GM12878 (cell line): Measurements from ENCODE around the gene TMEM52B. TPM values are rescaled to one million over a fixed set of nuclear protein-coding genes. Genes with fewer than 3 reads are reported as not detected.

Experiments used
- ATAC-seq: fragments of 200-7000 bp; cut with Tn5 transposase; 3 replicates; pipeline ENCODE4 v1.9.1; 2020; ENCODE audit warnings: mild to moderate bottlenecking, moderate library complexity
- BruUV-seq: library from RNA; stranded (reverse); fragments of 400-500 nt; replicated peaks from 2 replicates; lab custom pipeline; 2021; lab: Mats Ljungman, UMichigan
- CTCF ChIA-PET: fragments of 300-600 bp; sonication (Branson Sonifier 250); formaldehyde crosslinking; extraction: SDS; loops from one replicate; lab custom pipeline; 2021; ENCODE audit warnings: inconsistent platforms; lab: Yijun Ruan, JAX
- POLR2A ChIA-PET: fragments of 350-600 bp; formaldehyde crosslinking; extraction: SDS; loops from one replicate; lab custom pipeline; 2021; ENCODE audit warnings: inconsistent platforms; lab: Charles Lee
- RAD21 ChIA-PET: fragments of 300-600 bp; sonication (Branson Sonifier 250); formaldehyde crosslinking; loops from one replicate; lab custom pipeline; 2023; ENCODE audit warnings: antibody characterized with exemption; ENCODE audit not compliant: unreplicated experiment; lab: Charles Lee
- SMC1A ChIA-PET: fragments of 300-600 bp; sonication (Branson Sonifier 250); formaldehyde crosslinking; loops from one replicate; lab custom pipeline; 2023; ENCODE audit not compliant: unreplicated experiment, uncharacterized antibody; lab: Charles Lee
- DNase-seq: peaks from one replicate; pipeline ENCODE4 v3.0.0-alpha.2; 2011; ENCODE audit warnings: low read depth, low spot score
- FAIRE-seq: peaks from 3 replicates; lab custom pipeline; 2011; peaks lifted over from hg19 to GRCh38; lab: Jason Lieb, UNC
- H2AFZ ChIP-seq: 2 replicates; pipeline ENCODE4 v1.6.0; 2011; ENCODE audit warnings: low read depth, low read length, control low read depth; ENCODE audit not compliant: control insufficient read depth
- H3K27ac ChIP-seq: 2 replicates; pipeline ENCODE4 v1.5.1; 2011; ENCODE audit warnings: control low read depth; ENCODE audit not compliant: control insufficient read depth, insufficient read depth
- H3K27me3 ChIP-seq, 2 experiments: replicated peaks in 1 of 2; 2 replicates each; pipeline versions ENCODE4 v1.6.0 to v1.6.1; 2011; ENCODE audit warnings: low read length in 1 of 2; ENCODE audit not compliant: control insufficient read depth in 2 of 2, insufficient read depth in 2 of 2
- H3K36me3 ChIP-seq, 2 experiments: 2 replicates each; pipeline ENCODE4 v1.5.1; 2011; ENCODE audit warnings: low read length in 1 of 2; ENCODE audit not compliant: control insufficient read depth in 2 of 2, insufficient read depth in 2 of 2
- H3K4me1 ChIP-seq: 2 replicates; pipeline ENCODE4 v1.6.1; 2011; ENCODE audit warnings: mild to moderate bottlenecking, low read length, moderate library complexity, mixed read lengths; ENCODE audit not compliant: control insufficient read depth, insufficient read depth
- H3K4me2 ChIP-seq: 2 replicates; pipeline ENCODE4 v1.6.0; 2011; ENCODE audit warnings: control low read depth; ENCODE audit not compliant: control insufficient read depth, insufficient read depth
- H3K4me3 ChIP-seq: fragments of 200-600 bp; sonication (generic); 2 replicates; pipeline ENCODE4 v1.5.1; 2016
- H3K79me2 ChIP-seq: 2 replicates; pipeline ENCODE4 v1.6.0; 2011; ENCODE audit warnings: low read length; ENCODE audit not compliant: control insufficient read depth, insufficient read depth
- H3K9ac ChIP-seq: 2 replicates; pipeline ENCODE4 v1.8.0; 2011; ENCODE audit warnings: low read length, control low read depth, mixed read lengths; ENCODE audit not compliant: control insufficient read depth, insufficient read depth
- H3K9me3 ChIP-seq: replicated peaks from 3 replicates; pipeline ENCODE4 v1.5.1; 2011; ENCODE audit warnings: mild to moderate bottlenecking, low read length; ENCODE audit not compliant: control insufficient read depth, insufficient read depth
- H4K20me1 ChIP-seq: 2 replicates; pipeline ENCODE4 v1.6.0; 2011; ENCODE audit not compliant: control insufficient read depth, insufficient read depth
- ESRRA ChIP-seq: IDR thresholded peaks from 2 replicates; pipeline ENCODE4 v1.6.1; 2012; ENCODE audit warnings: mild to moderate bottlenecking, low read length, improper control_type of control experiment
- HDAC2 ChIP-seq: fragments of 200-600 bp; sonication (generic); IDR thresholded peaks from 2 replicates; pipeline ENCODE4 v1.6.1; 2017
- KDM1A ChIP-seq: fragments of 200-600 bp; sonication (generic); IDR thresholded peaks from 2 replicates; pipeline ENCODE4 v1.6.1; 2016; ENCODE audit warnings: borderline replicate concordance
- MTA3 ChIP-seq: IDR thresholded peaks from 2 replicates; pipeline ENCODE4 v1.6.1; 2012; ENCODE audit warnings: low read length, inconsistent platforms, borderline replicate concordance
- NBN ChIP-seq: fragments of 450-650 bp; IDR thresholded peaks from 2 replicates; pipeline ENCODE4 v1.6.1; 2016
- NFXL1 ChIP-seq: fragments of 450-650 bp; IDR thresholded peaks from 2 replicates; pipeline ENCODE4 v1.6.1; 2017; ENCODE audit warnings: antibody characterized with exemption, mild to moderate bottlenecking, borderline replicate concordance
- POLR2A ChIP-seq: IDR thresholded peaks from 2 replicates; pipeline ENCODE4 v1.6.1; 2011; ENCODE audit warnings: low read depth, mild to moderate bottlenecking, low read length
- RAD51 ChIP-seq: fragments of 450-650 bp; IDR thresholded peaks from 2 replicates; pipeline ENCODE4 v1.6.1; 2016; ENCODE audit warnings: moderate library complexity, mild to moderate bottlenecking, inconsistent platforms
- RELA ChIP-seq: fragments of 450-650 bp; IDR thresholded peaks from 2 replicates; pipeline ENCODE4 v1.8.0; 2014; ENCODE audit warnings: borderline replicate concordance; ENCODE audit not compliant: partially characterized antibody
- RUNX3 ChIP-seq: IDR thresholded peaks from 2 replicates; pipeline ENCODE4 v1.6.1; 2012; ENCODE audit warnings: low read length, inconsistent platforms
- SIN3A ChIP-seq: IDR thresholded peaks from 2 replicates; pipeline ENCODE4 v1.6.1; 2012; ENCODE audit warnings: low read depth, low read length, improper control_type of control experiment
- STAT1 ChIP-seq: fragments of 450-650 bp; conservative IDR thresholded peaks from 2 replicates; pipeline ENCODE4 v1.6.1; 2014; ENCODE audit warnings: antibody characterized with exemption, mild to moderate bottlenecking
- SUPT20H ChIP-seq: IDR thresholded peaks from 2 replicates; pipeline ENCODE4 v1.6.1; 2011; ENCODE audit warnings: low read depth, mild to moderate bottlenecking, low read length, moderate library complexity, borderline replicate concordance; ENCODE audit not compliant: control insufficient read depth
- ZBTB33 ChIP-seq: fragments of 450-650 bp; IDR thresholded peaks from 2 replicates; pipeline ENCODE4 v1.6.1; 2017; ENCODE audit warnings: mild to moderate bottlenecking
- ZNF217 ChIP-seq: fragments of 450-650 bp; IDR thresholded peaks from 2 replicates; pipeline ENCODE4 v1.6.1; 2017; ENCODE audit warnings: antibody characterized with exemption, mild to moderate bottlenecking
- WGBS: methylation state at CpG from one replicate; pipeline ENCODE4 v1.1.6; 2016; ENCODE audit warnings: low lambda C conversion rate; ENCODE audit not compliant: insufficient replicate concordance, insufficient coverage; ENCODE audit errors: missing lambda C conversion rate; 5-methylcytosine and 5-hydroxymethylcytosine counted together
- in situ Hi-C: fragments of 300-500 bp; cut with MboI; formaldehyde crosslinking; loops from 9 replicates; pipeline ENCODE4 v1.14.3; 2018; ENCODE audit warnings: mixed read lengths
- intact Hi-C: fragments of 100-400 bp; cut with micrococcal nuclease; formaldehyde crosslinking; loops from one replicate; pipeline ENCODE4 v1.14.2; 2022; ENCODE audit not compliant: unreplicated experiment
- polyA plus RNA-seq, 11 experiments: library from polyadenylated mRNA; depleted of rRNA in 4 of 11; unstranded in 6 of 11; stranded (reverse) in 5 of 11; fragments of >200 nt; fragmentation: Nextera tagmentation in 4 of 11; fragmentation: Illumina TruSeq in 1 of 11; extraction: Ambion mirVana in 4 of 11; extraction: Trizol in 1 of 11; gene quantifications; 1 replicate in 1 of 11; 2 replicates in 10 of 11; pipeline versions ENCODE4 v1.2.1 to v1.2.3, GENCODE V29; 2011 to 2016; ENCODE audit warnings: inconsistent platforms in 2 of 11, missing spikeins in 2 of 11, low read depth in 1 of 11
- total RNA-seq, 4 experiments: library from RNA; depleted of rRNA in 3 of 4; stranded (reverse); fragments of >200 nt in 3 of 4; fragmentation: Illumina TruSeq in 1 of 4; extraction: Trizol in 1 of 4; gene quantifications; 2 replicates each; pipeline versions ENCODE4 v1.2.1 to v1.2.3, GENCODE V29; 2013 to 2021
- TF ChIP-seq, protein P1 (sequence below): fragments of 450-650 bp; IDR thresholded peaks from 2 replicates; pipeline ENCODE4 v1.6.1; 2014; ENCODE audit warnings: mild to moderate bottlenecking
- TF ChIP-seq, protein P2 (sequence below): IDR thresholded peaks from 2 replicates; pipeline ENCODE4 v1.6.1; 2012; ENCODE audit warnings: low read length, inconsistent platforms
- TF ChIP-seq, protein P3 (sequence below): IDR thresholded peaks from 2 replicates; pipeline ENCODE4 v1.6.1; 2012; ENCODE audit warnings: low read depth, low read length, improper control_type of control experiment

The TMEM52B gene
- total and polyA plus RNA-seq, 10 of the 15 experiments (the other 5 are each of a cell fraction or from before 2014, with no cell fraction given), result not detected

DNA sequence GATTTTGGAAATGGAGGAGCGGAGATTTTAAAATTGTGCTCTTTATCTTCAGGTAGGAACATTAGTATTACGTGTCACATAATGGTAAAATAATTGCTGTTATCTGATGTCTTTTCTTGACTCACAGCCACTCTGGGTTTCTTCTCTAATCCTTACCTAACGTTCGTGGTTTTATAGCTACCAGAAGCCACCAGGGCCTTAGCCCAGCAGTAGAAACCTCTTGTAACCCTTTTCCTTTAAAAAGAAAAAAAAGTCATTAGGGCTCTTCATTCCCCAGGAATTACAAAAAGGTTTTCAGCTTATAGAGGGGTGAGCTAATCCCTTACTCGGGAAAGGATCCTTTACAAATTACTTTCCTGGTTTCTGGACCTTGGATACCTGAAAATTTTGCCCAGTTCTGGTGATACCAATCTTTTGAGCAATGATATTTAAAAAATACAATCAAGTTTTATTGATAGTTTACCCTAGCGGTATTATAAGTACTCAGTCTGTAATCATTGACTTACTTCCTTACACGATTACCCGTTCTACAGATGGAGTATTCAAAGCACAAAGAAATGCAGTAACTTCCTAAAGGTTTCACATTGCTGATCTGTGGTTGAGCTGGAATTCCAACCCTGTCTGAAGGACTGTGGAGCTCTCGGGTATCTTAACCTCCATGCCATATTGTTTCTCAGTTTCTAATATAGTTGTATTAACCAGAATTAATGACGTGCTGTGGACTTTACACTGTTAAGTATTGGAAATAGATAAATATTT lies 35.5 kb downstream of the TMEM52B start:
- RAD21 ChIA-PET, result no interaction called here
- BruUV-seq, result no TSS peak
- TF ChIP-seq ZBTB33 (no peak), SUPT20H (no peak), MTA3 (no peak), RELA (no peak), HDAC2 (no peak), POLR2A (no peak), ESRRA (no peak), NFXL1 (no peak), RAD51 (no peak), RUNX3 (no peak), SIN3A (no peak), KDM1A (no peak), NBN (no peak), STAT1 (no peak), ZNF217 (no peak)
- TF ChIP-seq, protein P1, sequence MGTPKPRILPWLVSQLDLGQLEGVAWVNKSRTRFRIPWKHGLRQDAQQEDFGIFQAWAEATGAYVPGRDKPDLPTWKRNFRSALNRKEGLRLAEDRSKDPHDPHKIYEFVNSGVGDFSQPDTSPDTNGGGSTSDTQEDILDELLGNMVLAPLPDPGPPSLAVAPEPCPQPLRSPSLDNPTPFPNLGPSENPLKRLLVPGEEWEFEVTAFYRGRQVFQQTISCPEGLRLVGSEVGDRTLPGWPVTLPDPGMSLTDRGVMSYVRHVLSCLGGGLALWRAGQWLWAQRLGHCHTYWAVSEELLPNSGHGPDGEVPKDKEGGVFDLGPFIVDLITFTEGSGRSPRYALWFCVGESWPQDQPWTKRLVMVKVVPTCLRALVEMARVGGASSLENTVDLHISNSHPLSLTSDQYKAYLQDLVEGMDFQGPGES, result no peak
- TF ChIP-seq, protein P2, sequence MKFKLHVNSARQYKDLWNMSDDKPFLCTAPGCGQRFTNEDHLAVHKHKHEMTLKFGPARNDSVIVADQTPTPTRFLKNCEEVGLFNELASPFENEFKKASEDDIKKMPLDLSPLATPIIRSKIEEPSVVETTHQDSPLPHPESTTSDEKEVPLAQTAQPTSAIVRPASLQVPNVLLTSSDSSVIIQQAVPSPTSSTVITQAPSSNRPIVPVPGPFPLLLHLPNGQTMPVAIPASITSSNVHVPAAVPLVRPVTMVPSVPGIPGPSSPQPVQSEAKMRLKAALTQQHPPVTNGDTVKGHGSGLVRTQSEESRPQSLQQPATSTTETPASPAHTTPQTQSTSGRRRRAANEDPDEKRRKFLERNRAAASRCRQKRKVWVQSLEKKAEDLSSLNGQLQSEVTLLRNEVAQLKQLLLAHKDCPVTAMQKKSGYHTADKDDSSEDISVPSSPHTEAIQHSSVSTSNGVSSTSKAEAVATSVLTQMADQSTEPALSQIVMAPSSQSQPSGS, result no peak
- TF ChIP-seq, protein P3, sequence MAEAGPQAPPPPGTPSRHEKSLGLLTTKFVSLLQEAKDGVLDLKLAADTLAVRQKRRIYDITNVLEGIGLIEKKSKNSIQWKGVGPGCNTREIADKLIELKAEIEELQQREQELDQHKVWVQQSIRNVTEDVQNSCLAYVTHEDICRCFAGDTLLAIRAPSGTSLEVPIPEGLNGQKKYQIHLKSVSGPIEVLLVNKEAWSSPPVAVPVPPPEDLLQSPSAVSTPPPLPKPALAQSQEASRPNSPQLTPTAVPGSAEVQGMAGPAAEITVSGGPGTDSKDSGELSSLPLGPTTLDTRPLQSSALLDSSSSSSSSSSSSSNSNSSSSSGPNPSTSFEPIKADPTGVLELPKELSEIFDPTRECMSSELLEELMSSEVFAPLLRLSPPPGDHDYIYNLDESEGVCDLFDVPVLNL, result no peak
- TF ChIP-seq, all 136 proteins: peak for 0
- 51% methylated on average over 10 of the region's 10 CpGs for WGBS
- H3K27ac ChIP-seq, result no peak overlapping the region
- intact Hi-C loops (no loop called here), in situ Hi-C loops (no loop called here)
- H3K9ac ChIP-seq, result no peak overlapping the region
- H4K20me1 ChIP-seq, result no peaks in the 10 kb centered on the region
- no peak overlapping the region for H2AFZ ChIP-seq
- SMC1A ChIA-PET, result interaction anchor here (0.7 to 2.4 kb wide), 4 partner anchors 14 to 47 kb away, joined by 3 to 6 read pairs (median 4); no protein-coding TSS in a partner anchor
- H3K36me3 ChIP-seq, result no peaks in the 10 kb centered on the region
- no peaks in the 10 kb centered on the region for H3K79me2 ChIP-seq
- H3K4me3 ChIP-seq, result peak overlapping the region; percentile 57
- no peaks in the 10 kb centered on the region for H3K9me3 ChIP-seq
- ATAC-seq (no peak), FAIRE-seq (no peak), DNase-seq (no peak)
- CTCF ChIA-PET, result interaction anchor here (1.0 kb wide), 1 partner anchor 21 kb away, joined by 4 read pairs; no protein-coding TSS in a partner anchor
- peaks cover 0 to 3% of the 10 kb centered on the region in 2 experiments; a peak in 2 of 4 replicates for H3K27me3 ChIP-seq
- H3K4me1 ChIP-seq, result peaks cover 6% of the 10 kb centered on the region; the same call in 1 of the 2 replicates
- POLR2A ChIA-PET, result no interaction called here
- no peak overlapping the region; the same call in 1 of the 2 replicates for H3K4me2 ChIP-seq
